H7 (cell line): ENCODE data around the gene ETFRF1. TPM values are rescaled to one million over a fixed set of nuclear protein-coding genes. Genes with fewer than 3 reads are reported as not detected.

Experiments used
- DNase-seq: peaks from one replicate; pipeline ENCODE4 v3.0.0; 2012
- H3K27me3 ChIP-seq: 2 replicates; pipeline ENCODE4 v1.6.0; 2011; ENCODE audit warnings: mild to moderate bottlenecking, low read length; ENCODE audit not compliant: control insufficient read depth, insufficient read depth
- H3K36me3 ChIP-seq: replicated peaks from 2 replicates; pipeline ENCODE4 v1.5.1; 2011; ENCODE audit warnings: low read length; ENCODE audit not compliant: control insufficient read depth, insufficient read depth
- H3K4me3 ChIP-seq: 2 replicates; pipeline ENCODE4 v1.5.1; 2011; ENCODE audit warnings: low read depth, mild to moderate bottlenecking, control low read depth, low read length, moderate library complexity; ENCODE audit not compliant: insufficient read depth
- total RNA-seq: library from RNA; depleted of rRNA; stranded (reverse); fragments of >200 nt; shearing (Covaris generic); gene quantifications from 2 replicates; pipeline ENCODE4 v1.2.3, GENCODE V29; 2014; rRNA removed

ETFRF1 gene, protein sequence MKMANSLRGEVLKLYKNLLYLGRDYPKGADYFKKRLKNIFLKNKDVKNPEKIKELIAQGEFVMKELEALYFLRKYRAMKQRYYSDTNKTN
- total RNA-seq: 9.4 and 10.9 TPM in 2 replicates

GRCh38 chr12:25195056-25195971 is at the start of gene ETFRF1, which contains the start of gene DNAI7:
TSS of gene ETFRF1 (plus strand) at chr12:25195237. CDS start at chr12:25203957, 8,720 bp downstream.
TSS of gene DNAI7 (minus strand) at chr12:25195160. CDS start at chr12:25195078, 82 bp downstream.
- peak; percentile 88 for DNase-seq
- Histone ChIP-seq H3K27me3 (no peaks in the 10 kb centered on the region), H3K36me3 (no peaks in the 10 kb centered on the region), H3K4me3 (peak within 1 kb of the TSS; percentile 67)

- DNase-seq: no peak
- Histone ChIP-seq H3K4me3 (no peak overlapping the region), H3K36me3 (no peaks in the 10 kb centered on the region), H3K27me3 (no peaks in the 10 kb centered on the region)
These were observed 48.4 kb upstream of the ETFRF1 start for GRCh38 chr12:25146686-25147085.

- Histone ChIP-seq H3K27me3 (no peaks in the 10 kb centered on the region), H3K4me3 (no peak overlapping the region), H3K36me3 (no peaks in the 10 kb centered on the region)
- DNase-seq: peak; percentile 16
These were observed 43.6 kb upstream of the ETFRF1 start for GRCh38 chr12:25151476-25151875.

DNA sequence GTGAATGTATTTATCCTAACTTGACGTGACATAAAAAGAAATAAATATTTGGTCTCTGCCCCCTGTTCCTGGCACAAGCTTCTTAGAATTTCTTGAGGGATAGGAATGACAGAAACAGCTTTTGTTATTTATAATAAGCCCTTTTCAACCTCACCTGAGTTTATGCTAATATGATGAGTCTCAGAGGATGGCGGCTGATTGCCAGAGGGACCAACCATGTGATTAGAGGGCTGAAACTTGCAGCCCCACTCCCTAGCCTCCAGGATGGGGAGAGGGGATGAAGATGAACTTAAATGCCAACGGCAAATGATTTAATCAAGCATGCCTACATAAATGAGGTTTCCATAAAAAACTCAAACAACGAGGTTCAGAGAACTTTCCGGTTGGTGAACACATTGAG is 43.0 kb upstream of the ETFRF1 start:
- Histone ChIP-seq H3K27me3 (no peaks in the 10 kb centered on the region), H3K36me3 (no peaks in the 10 kb centered on the region), H3K4me3 (no peak overlapping the region)
- DNase-seq: peak; percentile 19

GRCh38 chr12:25155022-25155576 is 39.9 kb upstream of the ETFRF1 start:
- no peaks in the 10 kb centered on the region for H3K36me3 ChIP-seq
- no peaks in the 10 kb centered on the region for H3K27me3 ChIP-seq
- DNase-seq: peak; percentile 20
- H3K4me3 ChIP-seq: no peak overlapping the region

DNA sequence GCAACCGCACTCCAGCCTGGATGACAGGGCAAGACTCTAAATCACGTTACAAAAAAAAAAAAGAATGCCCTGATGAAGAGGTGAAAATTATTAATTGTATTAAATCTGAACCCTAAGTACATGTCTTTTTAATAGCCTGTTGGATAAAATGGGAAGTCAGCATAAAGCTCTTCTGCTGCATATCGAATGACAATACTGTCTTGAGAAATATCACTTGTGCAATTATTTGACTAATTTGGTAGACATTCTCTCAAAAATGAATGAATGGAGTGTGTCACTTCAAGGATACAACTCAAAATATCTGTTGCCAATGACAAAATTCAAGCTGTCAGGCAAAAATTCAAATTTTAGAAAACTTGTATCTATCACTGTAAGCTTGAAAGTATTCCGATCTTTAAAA is 39.0 kb upstream of the ETFRF1 start:
- Histone ChIP-seq H3K27me3 (no peaks in the 10 kb centered on the region), H3K36me3 (no peaks in the 10 kb centered on the region), H3K4me3 (no peak overlapping the region)
- no peak for DNase-seq

GRCh38 chr12:25162866-25163265 is 32.2 kb upstream of the ETFRF1 start:
- no peaks in the 10 kb centered on the region for H3K36me3 ChIP-seq
- H3K4me3 ChIP-seq: no peak overlapping the region
- no peaks in the 10 kb centered on the region for H3K27me3 ChIP-seq
- DNase-seq: no peak

GRCh38 chr12:25182765-25183164 is 12.3 kb upstream of the ETFRF1 start:
- no peak for DNase-seq
- Histone ChIP-seq H3K27me3 (no peaks in the 10 kb centered on the region), H3K4me3 (no peak overlapping the region), H3K36me3 (no peaks in the 10 kb centered on the region)

DNA sequence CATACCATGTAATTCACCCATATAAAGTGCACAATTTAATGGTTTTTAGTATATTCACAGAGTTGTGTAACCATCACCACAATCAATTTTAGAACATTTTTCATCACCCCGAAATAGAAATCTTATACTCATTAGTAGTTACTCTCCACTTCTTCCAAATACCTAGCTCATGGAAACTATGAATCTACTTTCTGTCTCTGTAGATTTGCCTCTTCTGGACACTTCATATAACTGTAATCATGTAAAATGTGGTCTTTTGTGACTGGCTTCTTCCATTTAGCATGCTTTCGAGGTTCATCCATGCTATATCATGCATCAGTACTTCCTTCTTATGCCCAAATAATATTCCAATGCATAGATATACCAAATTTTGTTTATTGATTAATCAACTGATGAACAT is 10.9 kb upstream of the ETFRF1 start:
- no peak for DNase-seq
- no peaks in the 10 kb centered on the region for H3K27me3 ChIP-seq
- no peaks in the 10 kb centered on the region for H3K36me3 ChIP-seq
- no peak overlapping the region for H3K4me3 ChIP-seq

DNA sequence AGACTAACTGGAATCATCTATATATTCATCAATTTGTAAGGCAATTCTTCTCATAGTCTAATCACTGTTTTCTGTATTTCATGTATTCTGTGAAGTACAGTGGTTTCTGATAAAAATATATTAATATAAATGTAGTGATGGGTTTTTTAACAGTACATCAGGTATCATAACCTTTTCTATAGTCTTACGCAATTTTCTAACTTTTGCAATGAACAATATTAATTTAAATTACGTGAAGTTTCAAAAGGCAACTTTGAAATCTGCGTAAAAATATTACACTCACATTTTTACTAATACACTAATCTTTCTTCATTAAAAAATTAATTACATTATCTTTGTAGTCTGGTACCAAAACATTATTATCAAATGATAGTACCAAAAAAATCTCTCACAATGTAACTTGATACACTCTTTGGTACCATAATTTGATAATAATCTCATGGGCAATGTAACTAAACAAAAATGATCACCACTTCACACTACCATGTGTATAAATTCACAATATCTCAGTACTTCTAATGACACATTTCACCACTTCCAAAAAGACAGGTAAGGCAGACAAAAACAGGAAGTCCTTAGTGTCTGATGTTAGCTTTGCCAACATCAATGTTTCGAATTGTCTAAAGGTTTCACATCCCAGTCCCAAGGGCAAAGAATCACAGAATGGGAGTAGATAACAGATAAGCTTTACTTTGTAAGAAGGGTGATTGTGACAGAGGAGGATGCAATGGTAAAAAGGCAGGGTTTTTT is 8.8 kb upstream of the ETFRF1 start:
- no peak overlapping the region for H3K4me3 ChIP-seq
- H3K27me3 ChIP-seq: no peaks in the 10 kb centered on the region
- no peaks in the 10 kb centered on the region for H3K36me3 ChIP-seq
- no peak for DNase-seq

- no peak for DNase-seq
- Histone ChIP-seq H3K27me3 (no peaks in the 10 kb centered on the region), H3K4me3 (no peak overlapping the region), H3K36me3 (no peaks in the 10 kb centered on the region)
These were observed 8.1 kb upstream of the ETFRF1 start for GRCh38 chr12:25186788-25187402.

- Histone ChIP-seq H3K4me3 (no peak overlapping the region), H3K27me3 (no peaks in the 10 kb centered on the region), H3K36me3 (no peaks in the 10 kb centered on the region)
- DNase-seq: no peak
These were observed 7.3 kb upstream of the ETFRF1 start for GRCh38 chr12:25187781-25188180.

GRCh38 chr12:25189656-25190055 is 5.4 kb upstream of the ETFRF1 start:
- no peaks in the 10 kb centered on the region for H3K36me3 ChIP-seq
- no peaks in the 10 kb centered on the region for H3K27me3 ChIP-seq
- DNase-seq: no peak
- H3K4me3 ChIP-seq: no peak overlapping the region

- DNase-seq: no peak
- H3K4me3 ChIP-seq: no peak overlapping the region
- no peaks in the 10 kb centered on the region for H3K36me3 ChIP-seq
- no peaks in the 10 kb centered on the region for H3K27me3 ChIP-seq
These were observed 4.2 kb upstream of the ETFRF1 start for GRCh38 chr12:25190793-25191192.
